Suprapubic skin (tissue), 3 donors: Measurements from ENCODE around the gene CDC20.

Experiments
- CTCF ChIP-seq, 2 donors: fragments of 200-600 bp in 1 of 2; fragments of 450-650 bp in 1 of 2; sonication (generic) in 1 of 2; IDR thresholded peaks; one replicate each; pipeline ENCODE4 v1.5.1; 2016 to 2019; ENCODE audit warnings: antibody characterized with exemption in 2 of 2, mild to moderate bottlenecking in 1 of 2, moderate library complexity in 1 of 2
- POLR2AphosphoS5 ChIP-seq, 3 donors: sonication (generic); formaldehyde crosslinking; IDR thresholded peaks; one replicate each; pipeline ENCODE4 v1.6.1; 2017; ENCODE audit warnings: antibody characterized with exemption in 3 of 3

GRCh38 chr1:43402089-43402865 lies 43.5 kb downstream of the CDC20 start:
- TF ChIP-seq CTCF (IDR thresholded peaks at IDR 0.05) = no peak
- no peak for TF ChIP-seq POLR2AphosphoS5 (IDR thresholded peaks at IDR 0.05)
